Islet of Langerhans (tissue), 1 donor: ENCODE measurements around the gene ZNF488.

Experiments used
- FAIRE-seq: peaks from one replicate; lab custom pipeline; 2011; peaks lifted over from hg19 to GRCh38; lab: Jason Lieb, UNC

Gene ZNF488

DNA sequence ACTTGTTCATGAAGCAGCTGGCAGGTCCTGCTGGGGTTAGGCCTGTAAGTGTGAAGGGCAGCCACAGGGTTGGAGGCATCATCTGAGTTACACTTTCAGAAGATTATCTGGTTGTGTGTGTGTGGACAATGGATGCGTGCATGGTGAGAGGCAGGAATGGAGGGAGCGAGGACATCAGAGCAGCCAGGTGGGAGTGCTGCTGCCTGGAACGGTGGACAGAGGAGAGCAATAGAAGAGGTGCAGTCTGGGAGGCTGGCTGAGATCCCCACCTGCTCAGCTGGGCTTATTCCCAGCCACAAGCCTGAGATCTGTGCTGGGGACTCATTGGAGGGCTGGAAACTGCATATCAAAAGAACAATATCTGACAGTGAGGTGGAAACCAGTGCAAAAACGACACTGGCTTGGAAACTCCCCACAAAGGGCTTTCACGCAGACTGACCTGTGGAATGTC lies 17.9 kb downstream of the ZNF488 start:
- FAIRE-seq, result no peak

DNA sequence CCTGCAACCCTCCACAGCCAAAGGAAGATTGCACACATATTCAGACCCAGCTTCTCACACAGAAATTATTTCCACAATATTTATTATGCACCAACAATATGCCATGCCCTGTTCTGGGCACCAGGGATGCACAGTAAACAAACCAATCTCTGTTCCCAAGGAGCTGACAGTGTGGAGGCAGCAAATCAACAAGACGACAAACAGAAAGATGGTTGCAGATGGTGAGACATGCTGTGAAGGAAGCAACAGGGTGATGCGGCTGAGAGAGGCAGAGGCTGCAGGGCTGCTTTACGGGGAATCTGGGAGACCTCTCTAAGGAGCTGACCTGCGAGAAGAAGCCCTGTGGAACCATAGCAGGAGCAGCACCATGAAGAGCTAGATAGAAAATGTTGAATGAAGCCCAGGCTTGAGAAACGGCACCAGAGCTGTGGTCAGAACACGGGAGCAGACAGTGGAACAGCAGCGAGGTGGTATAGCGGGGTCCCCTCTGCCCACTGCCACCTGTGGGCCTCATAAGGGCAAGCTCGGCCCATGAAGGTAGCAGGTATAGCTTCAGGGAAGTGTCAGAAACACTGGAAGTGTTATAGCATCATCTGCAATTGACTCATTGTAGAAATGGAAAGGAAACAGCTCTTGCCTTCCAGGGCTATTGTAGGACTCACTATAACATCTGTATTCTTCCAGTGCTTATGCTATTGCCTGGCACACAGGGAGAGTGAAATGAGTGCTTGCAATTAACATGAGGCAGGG lies 18.5 kb downstream of the ZNF488 start:
- no peak for FAIRE-seq

DNA sequence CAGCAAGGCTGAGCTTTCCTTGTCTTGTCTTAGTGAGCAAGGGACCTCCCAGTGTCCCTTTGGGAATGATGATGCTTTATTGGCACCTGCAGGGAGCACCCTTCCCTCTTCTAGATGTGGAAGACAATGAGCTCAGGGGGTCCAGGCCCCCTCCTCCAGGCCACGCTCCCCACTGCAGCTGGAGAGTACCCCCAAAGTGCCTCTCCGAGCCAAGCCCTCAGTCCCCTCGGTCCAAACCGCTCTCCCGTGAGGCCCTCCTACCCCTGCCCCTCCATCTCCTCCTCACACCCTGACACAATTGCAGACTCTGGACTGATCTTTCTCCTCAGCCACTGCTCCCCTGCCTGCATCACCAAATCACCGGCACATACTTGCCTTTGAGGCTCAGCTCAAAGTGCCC lies 19.2 kb downstream of the ZNF488 start:
- no peak for FAIRE-seq

DNA sequence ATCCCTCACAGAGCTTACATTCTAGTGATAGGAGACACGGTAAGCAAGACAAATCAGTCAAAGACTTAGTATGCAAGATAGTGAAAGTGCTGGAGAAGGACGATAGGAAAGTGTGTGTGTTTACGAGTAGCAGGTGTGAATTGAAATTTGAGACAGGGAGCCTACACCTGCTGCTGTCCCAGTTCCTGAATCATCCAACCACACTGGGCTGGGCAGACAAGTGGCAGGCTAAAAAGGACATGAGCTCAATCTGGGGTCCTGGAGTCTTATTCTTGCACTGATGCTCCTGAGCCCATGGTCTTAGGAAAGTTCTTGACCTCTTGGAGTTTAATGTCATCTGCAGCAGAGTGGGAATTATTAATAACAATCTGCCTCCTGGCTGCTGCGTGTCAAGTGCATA lies 19.7 kb downstream of the ZNF488 start:
- no peak for FAIRE-seq

DNA sequence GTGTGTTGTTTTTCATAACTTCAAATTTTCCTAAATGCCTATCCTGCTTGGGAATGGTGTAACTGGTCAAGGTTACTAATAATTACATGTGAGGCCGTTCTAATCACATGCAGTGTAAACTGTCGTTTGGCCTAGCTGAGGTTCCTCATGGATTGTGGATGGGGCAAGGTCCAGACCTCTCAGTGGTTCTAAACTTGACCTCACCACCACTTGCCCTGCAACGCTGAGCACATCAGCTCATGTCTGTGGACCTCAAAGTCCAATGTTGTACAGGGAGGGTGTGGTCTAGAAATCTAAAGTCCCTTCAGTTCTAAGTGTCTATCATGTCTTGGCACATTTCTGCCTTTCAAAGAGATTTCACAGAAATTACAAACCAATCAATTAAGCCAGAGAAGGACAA lies 20.3 kb downstream of the ZNF488 start:
- no peak for FAIRE-seq

DNA sequence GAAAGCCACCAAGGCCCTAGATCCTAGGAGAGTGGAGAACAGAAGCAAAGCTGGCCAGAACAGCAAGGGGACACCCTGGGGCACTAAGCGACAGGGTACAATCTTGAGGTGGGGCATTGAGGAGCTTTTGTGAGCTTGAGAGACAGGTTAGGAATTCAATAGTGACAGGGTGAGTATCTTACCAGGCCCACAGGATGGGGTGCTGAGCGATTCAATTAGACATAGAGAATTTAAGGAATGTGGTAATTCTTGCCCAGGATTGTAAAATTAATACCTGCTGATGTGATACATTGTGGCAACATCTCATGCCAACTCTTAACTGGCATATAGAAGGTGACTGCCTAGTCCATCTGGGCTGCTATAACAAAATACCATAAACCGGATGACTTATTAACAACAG lies 21.9 kb downstream of the ZNF488 start:
- no peak for FAIRE-seq

DNA sequence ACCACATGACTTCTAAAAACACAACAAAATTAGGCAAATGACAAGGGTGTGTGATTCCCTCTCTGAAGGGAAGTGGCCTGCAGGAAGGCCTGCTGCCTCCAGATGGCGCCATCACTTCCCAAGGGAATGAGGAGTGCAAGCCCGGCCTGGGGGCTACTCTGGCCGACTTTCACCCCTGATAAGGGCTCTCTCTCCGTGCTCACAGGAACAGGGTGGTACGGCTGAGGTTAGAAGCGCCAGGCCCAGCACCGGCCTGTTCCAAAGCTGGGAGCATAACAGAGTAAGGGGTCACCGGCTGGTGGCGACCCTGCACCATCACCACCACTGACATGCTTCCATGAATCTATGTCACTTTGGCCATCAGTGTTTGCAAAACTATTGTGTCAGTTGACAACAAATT lies 22.8 kb downstream of the ZNF488 start:
- FAIRE-seq, result no peak

DNA sequence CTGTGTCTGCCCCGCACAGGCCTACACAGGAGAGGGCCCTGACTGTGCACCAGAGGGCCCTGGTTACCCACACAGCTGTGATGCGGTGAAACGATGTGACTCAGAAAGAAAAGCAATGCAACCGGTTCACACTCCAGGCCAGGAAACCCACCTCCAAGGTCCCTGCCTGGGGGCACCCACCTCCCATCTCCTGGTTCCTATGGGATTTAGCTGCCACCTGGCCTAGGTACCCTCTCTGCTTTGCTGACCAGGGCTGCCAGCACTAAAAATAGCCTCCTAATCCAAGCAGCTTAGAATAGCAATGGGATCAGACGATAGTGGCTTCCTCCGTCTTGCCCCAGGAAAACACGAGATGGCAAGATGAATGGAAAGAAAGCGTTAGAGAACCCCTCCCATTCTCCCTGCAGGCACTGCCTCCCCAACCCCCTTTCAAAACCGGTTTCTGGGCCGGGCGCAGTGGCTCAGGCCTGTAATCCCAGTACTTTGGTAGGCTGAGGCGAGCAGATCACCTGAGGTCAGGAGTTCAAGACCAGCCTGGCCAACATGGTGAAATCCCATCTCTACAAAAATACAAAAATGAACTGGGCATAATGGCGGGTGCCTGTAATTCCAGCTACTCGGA lies 23.6 kb downstream of the ZNF488 start:
- FAIRE-seq, result no peak

DNA sequence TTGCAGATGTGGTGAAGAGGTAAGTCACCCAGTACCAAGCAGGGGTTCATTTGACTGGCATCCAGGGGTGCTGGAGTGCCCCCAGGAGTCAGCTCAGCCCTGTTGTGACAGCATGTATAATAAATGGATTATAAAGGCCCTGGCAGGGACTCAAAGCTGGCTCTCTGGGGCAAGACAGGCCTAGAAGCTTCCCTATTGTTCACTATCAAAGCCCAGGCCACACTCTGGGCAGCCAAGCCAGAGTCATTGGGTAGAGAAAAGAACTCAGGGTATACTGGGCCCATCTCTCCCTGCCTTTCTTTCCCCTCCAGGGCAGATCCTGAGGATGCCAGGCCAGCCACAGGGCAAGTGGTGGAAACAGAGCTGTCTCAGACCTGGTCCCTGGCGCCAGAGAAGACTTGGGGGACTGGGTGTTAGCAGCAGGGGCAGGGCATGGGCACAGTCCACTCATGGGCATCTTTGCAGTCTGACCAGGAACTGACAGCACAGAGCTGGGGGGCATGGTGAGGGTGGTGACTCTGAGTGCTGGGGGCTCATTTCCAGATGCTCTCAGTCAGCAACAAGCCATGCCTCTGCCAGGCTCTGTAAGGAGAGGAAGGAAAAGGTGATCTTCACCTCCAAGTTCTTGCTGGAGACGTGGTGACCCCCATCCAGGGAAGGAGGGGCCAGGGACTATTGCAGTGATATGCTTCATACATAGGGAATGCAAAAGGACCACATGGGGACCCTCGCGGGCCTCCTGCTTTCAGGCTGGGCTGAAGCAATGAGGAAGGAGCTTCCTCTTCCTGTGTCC lies 24.3 kb downstream of the ZNF488 start:
- FAIRE-seq, result no peak

DNA sequence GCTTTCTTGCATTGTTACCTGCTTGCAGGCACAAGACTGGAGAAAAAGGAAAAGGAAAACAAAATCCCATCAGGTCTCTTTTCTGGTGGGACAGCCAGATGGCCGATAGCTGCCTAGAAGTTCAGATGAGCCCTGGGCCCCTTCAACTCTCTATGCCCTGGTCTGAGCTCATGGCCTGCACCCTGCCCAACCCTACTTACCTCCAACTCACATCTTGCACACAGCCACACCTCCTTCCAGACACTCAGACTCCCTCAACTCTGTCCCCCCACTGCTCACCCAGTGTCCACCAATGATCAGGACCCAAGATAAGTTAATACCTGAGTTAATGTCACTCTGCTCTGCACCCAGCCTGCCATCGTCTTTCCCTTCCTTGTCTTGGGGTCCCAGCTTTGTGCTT lies 25.0 kb downstream of the ZNF488 start:
- no peak for FAIRE-seq

DNA sequence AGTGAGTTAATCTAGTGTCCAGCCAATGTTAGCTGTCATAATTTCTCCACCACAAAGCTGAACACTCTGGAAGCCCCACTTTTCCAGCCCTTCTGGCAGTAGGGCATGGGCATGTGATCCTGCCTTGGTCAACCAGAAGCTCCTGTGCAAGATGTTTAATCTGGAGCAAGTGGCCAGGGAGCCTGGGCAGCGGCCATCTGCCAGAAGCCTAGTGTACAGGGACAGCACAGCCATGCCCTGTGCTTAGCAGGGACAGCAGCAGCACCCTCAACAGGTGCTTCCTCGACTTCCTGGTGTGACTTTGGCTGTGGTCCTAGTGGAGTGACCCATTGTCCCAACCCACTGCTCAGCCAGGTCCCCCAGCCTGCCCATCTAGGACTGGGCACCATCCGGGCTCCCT lies 25.6 kb downstream of the ZNF488 start:
- no peak for FAIRE-seq

DNA sequence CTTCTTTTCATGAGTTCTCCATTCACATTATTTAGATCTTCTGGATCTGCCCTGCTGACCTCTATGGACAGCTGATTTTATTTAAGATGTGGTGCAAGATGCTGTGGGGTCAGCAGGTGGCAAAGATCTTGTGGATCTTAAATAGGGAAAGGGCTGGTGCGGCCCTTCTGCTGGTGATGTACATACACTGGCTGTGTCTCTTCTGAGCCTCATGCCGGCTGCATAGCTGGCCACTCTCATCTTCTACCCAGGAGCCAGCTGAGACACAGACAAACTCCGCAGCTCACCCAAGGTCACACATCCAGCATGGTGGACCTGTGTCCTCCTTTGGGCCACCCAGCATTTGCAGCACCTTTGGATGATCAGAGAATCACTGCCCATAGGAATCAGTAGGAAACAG lies 26.2 kb downstream of the ZNF488 start:
- FAIRE-seq, result no peak

DNA sequence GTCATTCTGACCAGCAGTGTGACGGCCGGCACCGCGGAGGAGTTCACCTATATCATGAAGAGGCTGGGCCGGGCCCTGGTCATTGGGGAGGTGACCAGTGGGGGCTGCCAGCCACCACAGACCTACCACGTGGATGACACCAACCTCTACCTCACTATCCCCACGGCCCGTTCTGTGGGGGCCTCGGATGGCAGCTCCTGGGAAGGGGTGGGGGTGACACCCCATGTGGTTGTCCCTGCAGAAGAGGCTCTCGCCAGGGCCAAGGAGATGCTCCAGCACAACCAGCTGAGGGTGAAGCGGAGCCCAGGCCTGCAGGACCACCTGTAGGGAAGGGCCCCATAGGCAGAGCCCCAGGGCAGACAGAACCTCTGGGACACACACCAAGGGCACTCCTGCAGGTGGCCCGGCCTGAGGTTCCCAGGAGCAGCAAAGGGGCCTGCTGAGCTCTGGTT lies 26.9 kb downstream of the ZNF488 start:
- no peak for FAIRE-seq

DNA sequence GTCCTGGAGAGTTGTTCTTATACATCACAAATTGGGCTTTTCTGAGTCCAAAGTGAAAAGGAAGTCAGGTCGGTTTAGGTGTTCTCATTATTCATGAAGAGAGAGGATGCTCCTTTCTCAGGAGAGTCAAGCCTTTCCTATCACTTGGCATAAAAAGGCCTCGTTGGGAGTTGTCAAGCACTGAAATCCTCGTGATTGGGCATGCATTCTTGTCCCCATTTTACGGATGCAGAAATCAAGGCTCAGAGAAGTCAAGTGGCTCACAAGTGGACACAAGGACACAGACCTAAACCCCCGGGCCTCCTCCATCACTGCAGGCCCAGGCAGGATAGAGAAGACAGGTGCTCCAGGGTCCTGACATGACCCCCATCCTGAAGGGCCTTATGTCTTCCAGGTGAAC lies 27.4 kb downstream of the ZNF488 start:
- no peak for FAIRE-seq

DNA sequence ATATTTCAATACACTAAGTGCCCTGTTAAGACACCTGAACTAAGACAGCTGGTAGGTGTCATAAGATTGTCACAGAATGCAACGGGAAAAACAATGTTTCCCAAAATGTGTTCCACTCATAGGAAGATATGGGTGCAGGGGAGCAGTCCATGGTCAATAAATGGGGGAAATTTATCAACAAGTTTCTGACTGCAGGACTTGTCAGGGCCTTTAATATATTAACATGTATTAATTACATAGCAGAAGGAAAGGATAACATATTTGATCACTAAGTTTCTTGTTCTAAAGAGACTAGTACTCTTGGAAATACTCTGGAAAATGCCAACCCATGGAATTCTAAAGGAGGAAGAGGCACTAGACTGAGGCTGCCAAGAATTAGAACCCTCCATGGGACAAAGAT lies 29.2 kb downstream of the ZNF488 start:
- FAIRE-seq, result no peak

DNA sequence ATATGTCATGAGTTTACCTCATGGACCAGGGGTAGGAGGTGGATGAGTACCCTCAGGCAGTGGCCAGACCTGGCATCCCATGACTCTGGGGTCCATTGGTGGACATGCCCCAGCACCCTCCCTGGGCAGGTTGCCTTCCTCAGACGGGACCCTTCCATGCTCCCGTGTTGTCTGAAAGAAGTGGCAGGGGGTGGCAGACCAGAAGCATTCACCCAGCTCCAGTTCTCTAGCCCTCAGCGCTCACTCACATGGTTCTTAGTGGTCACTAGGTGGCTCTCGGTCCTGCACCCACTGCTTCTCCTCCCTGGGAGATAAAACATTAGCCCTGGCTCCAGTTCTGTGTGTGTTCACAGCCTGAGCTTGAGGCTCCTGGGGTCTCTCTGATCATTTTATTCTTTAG lies 29.9 kb downstream of the ZNF488 start:
- no peak for FAIRE-seq

DNA sequence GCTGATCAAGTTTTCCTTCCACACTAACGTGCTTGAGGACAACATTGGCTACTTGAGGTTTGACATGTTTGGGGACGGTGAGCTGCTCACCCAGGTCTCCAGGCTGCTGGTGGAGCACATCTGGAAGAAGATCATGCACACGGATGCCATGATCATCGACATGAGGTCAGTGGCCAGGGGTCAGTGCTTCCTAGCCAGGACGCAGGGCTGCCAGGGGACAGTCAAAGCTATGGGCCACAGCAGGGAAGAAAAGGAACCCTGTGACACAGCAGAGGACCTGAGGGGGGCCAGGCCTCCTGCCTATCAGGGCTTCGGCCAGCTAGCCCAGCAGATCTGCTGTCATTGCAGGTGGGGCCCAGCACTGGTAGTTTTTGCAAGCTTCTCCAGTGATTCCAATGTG lies 30.7 kb downstream of the ZNF488 start:
- FAIRE-seq, result no peak

DNA sequence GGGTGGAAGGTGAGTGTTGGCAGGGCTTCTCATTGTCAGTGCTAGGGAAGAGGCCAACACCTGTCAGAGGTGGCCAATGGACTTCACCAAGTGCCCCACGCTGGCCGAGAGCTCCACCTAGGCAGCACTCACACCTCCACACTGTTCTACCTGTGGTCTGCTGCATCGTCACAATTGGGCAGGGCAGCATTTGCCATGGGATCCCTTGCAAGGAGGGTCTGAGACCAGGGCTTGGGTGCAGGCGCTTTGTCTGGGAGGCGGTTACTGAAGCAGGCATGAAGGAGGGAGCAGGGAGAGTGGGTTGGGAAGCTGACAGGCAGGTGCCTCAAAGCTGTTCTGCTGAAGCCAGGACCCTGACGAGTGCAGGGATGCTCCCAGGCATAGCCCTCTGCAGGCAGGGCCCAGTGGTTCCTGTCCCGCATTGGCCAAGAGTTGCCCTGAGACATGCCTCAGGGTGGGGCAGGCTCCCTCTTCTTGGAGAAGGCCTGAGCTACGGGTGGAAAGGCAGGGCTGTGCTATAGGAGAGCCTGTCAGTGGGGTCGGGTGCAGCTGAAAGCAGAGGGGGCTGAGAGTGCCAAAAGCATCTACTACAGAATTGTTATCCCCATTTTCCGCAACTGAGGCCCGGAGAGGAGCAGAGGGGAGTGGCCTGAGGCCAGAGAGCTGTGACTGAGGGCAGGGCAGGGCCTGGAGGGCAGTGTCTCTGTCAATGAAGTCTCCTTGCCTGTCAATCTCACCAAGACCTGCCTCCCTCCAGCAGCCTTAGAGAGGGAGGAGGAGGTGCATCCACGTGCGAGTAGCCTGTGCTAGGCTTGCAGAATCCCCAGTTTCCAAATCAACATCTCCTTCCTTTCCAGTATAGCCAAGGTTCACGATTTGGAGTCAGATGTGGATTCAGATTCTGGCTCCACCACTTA lies 31.9 kb downstream of the ZNF488 start:
- no peak for FAIRE-seq

DNA sequence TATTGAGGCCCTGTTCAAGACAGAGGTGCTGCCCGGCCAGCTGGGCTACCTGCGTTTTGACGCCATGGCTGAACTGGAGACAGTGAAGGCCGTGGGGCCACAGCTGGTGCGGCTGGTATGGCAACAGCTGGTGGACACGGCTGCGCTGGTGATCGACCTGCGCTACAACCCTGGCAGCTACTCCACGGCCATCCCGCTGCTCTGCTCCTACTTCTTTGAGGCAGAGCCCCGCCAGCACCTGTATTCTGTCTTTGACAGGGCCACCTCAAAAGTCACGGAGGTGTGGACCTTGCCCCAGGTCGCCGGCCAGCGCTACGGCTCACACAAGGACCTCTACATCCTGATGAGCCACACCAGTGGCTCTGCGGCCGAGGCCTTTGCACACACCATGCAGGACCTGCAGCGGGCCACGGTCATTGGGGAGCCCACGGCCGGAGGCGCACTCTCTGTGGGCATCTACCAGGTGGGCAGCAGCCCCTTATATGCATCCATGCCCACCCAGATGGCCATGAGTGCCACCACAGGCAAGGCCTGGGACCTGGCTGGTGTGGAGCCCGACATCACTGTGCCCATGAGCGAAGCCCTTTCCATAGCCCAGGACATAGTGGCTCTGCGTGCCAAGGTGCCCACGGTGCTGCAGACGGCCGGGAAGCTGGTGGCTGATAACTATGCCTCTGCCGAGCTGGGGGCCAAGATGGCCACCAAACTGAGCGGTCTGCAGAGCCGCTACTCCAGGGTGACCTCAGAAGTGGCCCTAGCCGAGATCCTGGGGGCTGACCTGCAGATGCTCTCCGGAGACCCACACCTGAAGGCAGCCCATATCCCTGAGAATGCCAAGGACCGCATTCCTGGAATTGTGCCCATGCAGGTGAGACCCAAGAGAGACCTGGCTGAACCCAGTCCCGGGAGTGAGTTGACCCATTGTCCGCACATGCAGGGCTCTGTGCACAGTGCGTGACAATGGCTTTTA lies 33.1 kb downstream of the ZNF488 start:
- no peak for FAIRE-seq

DNA sequence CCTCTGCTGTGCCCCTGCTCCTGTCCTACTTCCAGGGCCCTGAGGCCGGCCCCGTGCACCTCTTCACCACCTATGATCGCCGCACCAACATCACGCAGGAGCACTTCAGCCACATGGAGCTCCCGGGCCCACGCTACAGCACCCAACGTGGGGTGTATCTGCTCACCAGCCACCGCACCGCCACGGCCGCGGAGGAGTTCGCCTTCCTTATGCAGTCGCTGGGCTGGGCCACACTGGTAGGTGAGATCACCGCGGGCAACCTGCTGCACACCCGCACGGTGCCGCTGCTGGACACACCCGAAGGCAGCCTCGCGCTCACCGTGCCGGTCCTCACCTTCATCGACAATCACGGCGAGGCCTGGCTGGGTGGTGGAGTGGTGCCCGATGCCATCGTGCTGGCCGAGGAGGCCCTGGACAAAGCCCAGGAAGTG lies 34.1 kb downstream of the ZNF488 start:
- FAIRE-seq, result no peak

DNA sequence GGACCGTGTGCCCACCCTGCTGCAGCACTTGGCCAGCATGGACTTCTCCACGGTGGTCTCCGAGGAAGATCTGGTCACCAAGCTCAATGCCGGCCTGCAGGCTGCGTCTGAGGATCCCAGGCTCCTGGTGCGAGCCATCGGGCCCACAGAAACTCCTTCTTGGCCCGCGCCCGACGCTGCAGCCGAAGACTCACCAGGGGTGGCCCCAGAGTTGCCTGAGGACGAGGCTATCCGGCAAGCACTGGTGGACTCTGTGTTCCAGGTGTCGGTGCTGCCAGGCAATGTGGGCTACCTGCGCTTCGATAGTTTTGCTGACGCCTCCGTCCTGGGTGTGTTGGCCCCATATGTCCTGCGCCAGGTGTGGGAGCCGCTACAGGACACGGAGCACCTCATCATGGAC lies 34.6 kb downstream of the ZNF488 start:
- FAIRE-seq, result no peak
